Measurements from ENCODE around the gene ABCA8.

DNA sequence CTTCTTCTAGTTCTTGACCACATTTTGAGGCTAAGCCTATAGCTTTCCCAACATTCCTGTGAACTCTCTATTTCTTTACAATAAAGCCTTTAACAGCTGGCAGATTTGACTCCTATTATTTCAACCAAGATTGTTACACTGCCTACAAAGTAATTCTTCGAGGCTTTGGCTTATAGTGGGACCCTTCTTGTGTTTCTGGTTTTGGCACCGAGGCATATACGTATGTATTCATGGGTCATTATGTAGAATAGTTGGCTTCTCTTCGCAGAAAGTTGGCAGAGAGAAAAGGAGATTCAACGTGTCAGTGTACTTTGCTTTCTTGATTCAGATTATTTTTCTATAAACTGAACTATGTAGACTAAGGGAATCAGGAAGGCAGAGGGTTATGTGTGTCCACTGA lies 102.2 kb downstream of the ABCA8 start:
- TF ChIP-seq, protein P1, sequence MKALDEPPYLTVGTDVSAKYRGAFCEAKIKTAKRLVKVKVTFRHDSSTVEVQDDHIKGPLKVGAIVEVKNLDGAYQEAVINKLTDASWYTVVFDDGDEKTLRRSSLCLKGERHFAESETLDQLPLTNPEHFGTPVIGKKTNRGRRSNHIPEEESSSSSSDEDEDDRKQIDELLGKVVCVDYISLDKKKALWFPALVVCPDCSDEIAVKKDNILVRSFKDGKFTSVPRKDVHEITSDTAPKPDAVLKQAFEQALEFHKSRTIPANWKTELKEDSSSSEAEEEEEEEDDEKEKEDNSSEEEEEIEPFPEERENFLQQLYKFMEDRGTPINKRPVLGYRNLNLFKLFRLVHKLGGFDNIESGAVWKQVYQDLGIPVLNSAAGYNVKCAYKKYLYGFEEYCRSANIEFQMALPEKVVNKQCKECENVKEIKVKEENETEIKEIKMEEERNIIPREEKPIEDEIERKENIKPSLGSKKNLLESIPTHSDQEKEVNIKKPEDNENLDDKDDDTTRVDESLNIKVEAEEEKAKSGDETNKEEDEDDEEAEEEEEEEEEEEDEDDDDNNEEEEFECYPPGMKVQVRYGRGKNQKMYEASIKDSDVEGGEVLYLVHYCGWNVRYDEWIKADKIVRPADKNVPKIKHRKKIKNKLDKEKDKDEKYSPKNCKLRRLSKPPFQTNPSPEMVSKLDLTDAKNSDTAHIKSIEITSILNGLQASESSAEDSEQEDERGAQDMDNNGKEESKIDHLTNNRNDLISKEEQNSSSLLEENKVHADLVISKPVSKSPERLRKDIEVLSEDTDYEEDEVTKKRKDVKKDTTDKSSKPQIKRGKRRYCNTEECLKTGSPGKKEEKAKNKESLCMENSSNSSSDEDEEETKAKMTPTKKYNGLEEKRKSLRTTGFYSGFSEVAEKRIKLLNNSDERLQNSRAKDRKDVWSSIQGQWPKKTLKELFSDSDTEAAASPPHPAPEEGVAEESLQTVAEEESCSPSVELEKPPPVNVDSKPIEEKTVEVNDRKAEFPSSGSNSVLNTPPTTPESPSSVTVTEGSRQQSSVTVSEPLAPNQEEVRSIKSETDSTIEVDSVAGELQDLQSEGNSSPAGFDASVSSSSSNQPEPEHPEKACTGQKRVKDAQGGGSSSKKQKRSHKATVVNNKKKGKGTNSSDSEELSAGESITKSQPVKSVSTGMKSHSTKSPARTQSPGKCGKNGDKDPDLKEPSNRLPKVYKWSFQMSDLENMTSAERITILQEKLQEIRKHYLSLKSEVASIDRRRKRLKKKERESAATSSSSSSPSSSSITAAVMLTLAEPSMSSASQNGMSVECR (CRISPR knock-in tag; IDR thresholded peaks at IDR 0.05; ENCODE audit: borderline replicate concordance) = no peak
- TF ChIP-seq, protein P2, sequence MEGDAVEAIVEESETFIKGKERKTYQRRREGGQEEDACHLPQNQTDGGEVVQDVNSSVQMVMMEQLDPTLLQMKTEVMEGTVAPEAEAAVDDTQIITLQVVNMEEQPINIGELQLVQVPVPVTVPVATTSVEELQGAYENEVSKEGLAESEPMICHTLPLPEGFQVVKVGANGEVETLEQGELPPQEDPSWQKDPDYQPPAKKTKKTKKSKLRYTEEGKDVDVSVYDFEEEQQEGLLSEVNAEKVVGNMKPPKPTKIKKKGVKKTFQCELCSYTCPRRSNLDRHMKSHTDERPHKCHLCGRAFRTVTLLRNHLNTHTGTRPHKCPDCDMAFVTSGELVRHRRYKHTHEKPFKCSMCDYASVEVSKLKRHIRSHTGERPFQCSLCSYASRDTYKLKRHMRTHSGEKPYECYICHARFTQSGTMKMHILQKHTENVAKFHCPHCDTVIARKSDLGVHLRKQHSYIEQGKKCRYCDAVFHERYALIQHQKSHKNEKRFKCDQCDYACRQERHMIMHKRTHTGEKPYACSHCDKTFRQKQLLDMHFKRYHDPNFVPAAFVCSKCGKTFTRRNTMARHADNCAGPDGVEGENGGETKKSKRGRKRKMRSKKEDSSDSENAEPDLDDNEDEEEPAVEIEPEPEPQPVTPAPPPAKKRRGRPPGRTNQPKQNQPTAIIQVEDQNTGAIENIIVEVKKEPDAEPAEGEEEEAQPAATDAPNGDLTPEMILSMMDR (IDR thresholded peaks at IDR 0.05) = no peak
- TF ChIP-seq SP1 (CRISPR knock-in tag; conservative IDR thresholded peaks at IDR 0.05) = no peak
- TF ChIP-seq, protein P3, sequence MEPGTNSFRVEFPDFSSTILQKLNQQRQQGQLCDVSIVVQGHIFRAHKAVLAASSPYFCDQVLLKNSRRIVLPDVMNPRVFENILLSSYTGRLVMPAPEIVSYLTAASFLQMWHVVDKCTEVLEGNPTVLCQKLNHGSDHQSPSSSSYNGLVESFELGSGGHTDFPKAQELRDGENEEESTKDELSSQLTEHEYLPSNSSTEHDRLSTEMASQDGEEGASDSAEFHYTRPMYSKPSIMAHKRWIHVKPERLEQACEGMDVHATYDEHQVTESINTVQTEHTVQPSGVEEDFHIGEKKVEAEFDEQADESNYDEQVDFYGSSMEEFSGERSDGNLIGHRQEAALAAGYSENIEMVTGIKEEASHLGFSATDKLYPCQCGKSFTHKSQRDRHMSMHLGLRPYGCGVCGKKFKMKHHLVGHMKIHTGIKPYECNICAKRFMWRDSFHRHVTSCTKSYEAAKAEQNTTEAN (CRISPR knock-in tag; IDR thresholded peaks at IDR 0.05) = no peak
- TF ChIP-seq, protein P4, sequence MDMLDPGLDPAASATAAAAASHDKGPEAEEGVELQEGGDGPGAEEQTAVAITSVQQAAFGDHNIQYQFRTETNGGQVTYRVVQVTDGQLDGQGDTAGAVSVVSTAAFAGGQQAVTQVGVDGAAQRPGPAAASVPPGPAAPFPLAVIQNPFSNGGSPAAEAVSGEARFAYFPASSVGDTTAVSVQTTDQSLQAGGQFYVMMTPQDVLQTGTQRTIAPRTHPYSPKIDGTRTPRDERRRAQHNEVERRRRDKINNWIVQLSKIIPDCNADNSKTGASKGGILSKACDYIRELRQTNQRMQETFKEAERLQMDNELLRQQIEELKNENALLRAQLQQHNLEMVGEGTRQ (CRISPR knock-in tag; IDR thresholded peaks at IDR 0.05) = no peak
